Heart right ventricle (tissue), 16 donors: ENCODE data around the gene LRMDA. TPM values are rescaled to one million over a fixed set of nuclear protein-coding genes. Genes with fewer than 3 reads are reported as not detected.

Experiments used
- ATAC-seq, 8 donors: fragments of 200-7000 bp; cut with Tn5 transposase; one replicate each; pipeline ENCODE4 v1.9.1; 2020; ENCODE audit warnings: mild to moderate bottlenecking in 8 of 8, moderate library complexity in 8 of 8, moderate number of reproducible peaks in 1 of 8
- DNase-seq, 2 donors: peaks; one replicate each; pipeline ENCODE4 v3.0.0-alpha.2; 2020
- H3K27ac ChIP-seq, 10 donors: fragments of 200-600 bp; sonication (generic) in 2 of 10; one replicate each; pipeline versions ENCODE4 v1.5.0 to v1.8.0; 2020 to 2022; ENCODE audit warnings: mild to moderate bottlenecking in 3 of 10
- H3K27me3 ChIP-seq, 7 donors: fragments of 200-600 bp; one replicate each; pipeline ENCODE4 v1.8.0; 2021 to 2022; ENCODE audit warnings: mild to moderate bottlenecking in 2 of 7
- H3K36me3 ChIP-seq, 9 donors: fragments of 200-600 bp; sonication (generic) in 1 of 9; one replicate each; pipeline versions ENCODE4 v1.5.0 to v1.8.0; 2020 to 2022; ENCODE audit warnings: mild to moderate bottlenecking in 2 of 9
- H3K4me1 ChIP-seq, 9 donors: fragments of 200-600 bp; sonication (generic) in 1 of 9; one replicate each; pipeline versions ENCODE4 v1.5.0 to v1.8.0; 2020 to 2022; ENCODE audit warnings: mild to moderate bottlenecking in 4 of 9
- H3K4me3 ChIP-seq, 10 donors: fragments of 200-600 bp; sonication (generic) in 2 of 10; one replicate each; pipeline versions ENCODE4 v1.5.0 to v1.8.0; 2020 to 2022; ENCODE audit warnings: mild to moderate bottlenecking in 7 of 10, moderate library complexity in 2 of 10
- H3K9me3 ChIP-seq, 11 donors: fragments of 200-600 bp in 10 of 11; sonication (generic) in 2 of 11; one replicate each; pipeline versions ENCODE4 v1.5.0 to v1.8.0; 2013 to 2022; ENCODE audit warnings: mild to moderate bottlenecking in 2 of 11, control low read depth in 1 of 11, moderate library complexity in 1 of 11
- CTCF ChIP-seq, 9 donors: fragments of 200-600 bp; sonication (generic) in 2 of 9; IDR thresholded peaks; one replicate each; pipeline versions ENCODE4 v1.5.0 to v1.8.0; 2021 to 2022; ENCODE audit warnings: antibody characterized with exemption in 9 of 9, mild to moderate bottlenecking in 5 of 9, moderate library complexity in 1 of 9
- WGBS, 2 donors: extraction: QIAGEN DNeasy Blood & Tissue Kit; methylation state at CpG; one replicate each; pipeline ENCODE4 v1.1.7; 2013; ENCODE audit warnings: inconsistent platforms in 1 of 2; 5-methylcytosine and 5-hydroxymethylcytosine counted together
- intact Hi-C, 10 donors: fragments of 100-400 bp; cut with DNase I; formaldehyde crosslinking; loops; one replicate each; pipeline versions ENCODE4 v1.11.1 to v1.14.2; 2022
- polyA plus RNA-seq, 2 donors: library from polyadenylated mRNA; stranded (reverse); fragments of 200-250 nt; gene quantifications; one replicate each; pipeline ENCODE4 v1.2.3, GENCODE V29; 2013
- total RNA-seq, 10 donors: library from RNA; stranded (reverse); fragmentation: NEBNext Ultra II Directional in 3 of 10; extraction: Animal tissue kit (Norgen Biotek cat#: 25700) in 3 of 10; gene quantifications; one replicate each; pipeline versions ENCODE4 v1.2.1 to v1.2.4, GENCODE V29; 2021 to 2023
- donor health status: Arrhythmogenic right ventricular cardiomyopathy.
- donor health status: ischemic (EF 13 %, LVEDD 7.1; RV severe dilation, severe dysfunction).
- donor health status: healthy with polysubstance abuse.
- donor health status: DM: no; HTN: yes; CAD: no.
- donor health status: DM: no; HTN: no; CAD: no.
- donor health status: ischemic (EF 25% LVEDD 6.9; RV normal size, moderate dysfunction).
- donor health status: ischemic (EF 25% LVEDD 5.7; RV mildly dilated, moderate dysfunction).
- donor health status: healthy.
- donor health status: DM: yes; HTN: yes; CAD: no.
- donor health status: Ischemic cardiomyopathy.
- donor health status: ischemic (EF 35%, LVEDD 5.7; RV mildly dilated, moderate dysfunction).
- donor health status: nonischemic (EF 11% LVEDD 7.7; RV severe dilation, severe dysfunction).
- donor health status: DM: yes; HTN: yes; CAD: no.
- donor health status: PGD.
- donor health status: ischemic (EF 29% LVEDD 5.4; RV normal size, mild dysfunction).
- donor health status: nonischemic (EF 23%, LVEDD 6.1; RV moderate dilation, normal function).

LRMDA gene
- total and polyA plus RNA-seq, 12 donors, result 4.0 to 59.8 (median 12.7) TPM

- Histone ChIP-seq H3K4me1 (peaks cover 0 to 9% (median 0%) of the 10 kb centered on the region in 9 donors), H3K27me3 (peaks cover 0 to 9% (median 5%) of the 10 kb centered on the region in 7 donors), H3K27ac (no peak overlapping the region), H3K4me3 (no peak overlapping the region), H3K9me3 (no peaks in the 10 kb centered on the region), H3K36me3 (no peaks in the 10 kb centered on the region)
- 61 to 68% methylated on average over 6 of the region's 6 CpGs for WGBS, 2 donors
- no peak for TF ChIP-seq CTCF (IDR thresholded peaks at IDR 0.05)
- ATAC-seq, result no peak
- no peak for DNase-seq
- intact Hi-C loops, result no loop called here
Measured at GRCh38 chr10:76115131-76115470, 683.7 kb downstream of the LRMDA start.

GRCh38 chr10:76115471-76116155, 684.2 kb downstream of the LRMDA start:
- H3K27ac ChIP-seq, result no peak overlapping the region
- 66 to 78% methylated on average over 11 of the region's 11 CpGs for WGBS, 2 donors

GRCh38 chr10:76116523-76116922, 685.1 kb downstream of the LRMDA start:
- H3K27ac ChIP-seq, result no peak overlapping the region
- DNase-seq (no peak), ATAC-seq (no peak)
- H3K27me3 ChIP-seq, result peaks cover 0 to 6% (median 5%) of the 10 kb centered on the region in 7 donors
- H3K36me3 ChIP-seq, result no peaks in the 10 kb centered on the region
- TF ChIP-seq CTCF (IDR thresholded peaks at IDR 0.05), result no peak
- H3K4me3 ChIP-seq, result no peak overlapping the region
- H3K9me3 ChIP-seq, result no peaks in the 10 kb centered on the region
- WGBS, 2 donors, result 75 to 77% methylated on average over 3 of the region's 3 CpGs
- peaks cover 0 to 9% (median 0%) of the 10 kb centered on the region in 9 donors for H3K4me1 ChIP-seq
- intact Hi-C loops, result no loop called here

More at GRCh38 chr10:76115471-76116155, 684.2 kb downstream of the LRMDA start:
- DNase-seq (no peak), ATAC-seq (no peak)
- Histone ChIP-seq H3K9me3 (no peaks in the 10 kb centered on the region), H3K36me3 (no peaks in the 10 kb centered on the region), H3K4me1 (peaks cover 0 to 9% (median 0%) of the 10 kb centered on the region in 9 donors), H3K27me3 (peaks cover 0 to 7% (median 5%) of the 10 kb centered on the region in 7 donors), H3K4me3 (no peak overlapping the region)
- intact Hi-C loops, result no loop called here
- TF ChIP-seq CTCF (IDR thresholded peaks at IDR 0.05), result no peak

- no peak overlapping the region for H3K4me3 ChIP-seq
- H3K27ac ChIP-seq, result no peak overlapping the region
- ATAC-seq (no peak), DNase-seq (no peak)
- no peaks in the 10 kb centered on the region for H3K27me3 ChIP-seq
- H3K9me3 ChIP-seq, result no peaks in the 10 kb centered on the region
- no peaks in the 10 kb centered on the region for H3K36me3 ChIP-seq
- TF ChIP-seq CTCF (IDR thresholded peaks at IDR 0.05), result no peak
- intact Hi-C loops, result no loop called here
- no peaks in the 10 kb centered on the region for H3K4me1 ChIP-seq
Measured at GRCh38 chr10:76117949-76118348, 686.5 kb downstream of the LRMDA start.
